Activated CD4-positive, alpha-beta memory T cell treated with anti-CD3 and anti-CD28 coated beads for 36 hours (primary cell): ENCODE data around the gene BDH1. TPM values are rescaled to one million over a fixed set of nuclear protein-coding genes. Genes with fewer than 3 reads are reported as not detected.
"Not testable (repeated sequence)": the region's sequence is repeated elsewhere in the genome, so short reads cannot be mapped to it uniquely, and the experiment has no call there.

Source experiments
- CTCF ChIA-PET: fragments of 350-600 bp; sonication (Branson Sonifier 250); formaldehyde crosslinking; loops from one replicate; lab custom pipeline; 2021; ENCODE audit warnings: antibody characterized with exemption, inconsistent platforms; lab: Charles Lee
- POLR2A ChIA-PET: fragments of 350-600 bp; sonication (Branson Sonifier 250); formaldehyde crosslinking; loops from one replicate; lab custom pipeline; 2021; ENCODE audit warnings: antibody characterized with exemption; lab: Charles Lee
- DNase-seq: peaks from one replicate; pipeline ENCODE4 v3.0.0-alpha.2; 2020
- H3K27ac Mint-ChIP-seq: one replicate; pipeline ENCODE4 v1.8.0; 2021; ENCODE audit warnings: mixed read lengths
- H3K27me3 Mint-ChIP-seq: one replicate; pipeline ENCODE4 v1.8.0; 2021; ENCODE audit warnings: mixed read lengths
- H3K36me3 Mint-ChIP-seq: one replicate; pipeline ENCODE4 v1.8.0; 2021; ENCODE audit warnings: mixed read lengths
- H3K4me1 Mint-ChIP-seq: one replicate; pipeline ENCODE4 v1.8.0; 2021; ENCODE audit warnings: low read depth, mixed read lengths
- H3K4me3 Mint-ChIP-seq: one replicate; pipeline ENCODE4 v1.8.0; 2021; ENCODE audit warnings: mild to moderate bottlenecking, mixed read lengths
- H3K9me3 Mint-ChIP-seq: one replicate; pipeline ENCODE4 v1.8.0; 2021; ENCODE audit warnings: mixed read lengths
- intact Hi-C: fragments of 100-400 bp; cut with micrococcal nuclease; formaldehyde crosslinking; loops from one replicate; pipeline ENCODE4 v1.15.1; 2023
- total RNA-seq, 2 experiments: library from RNA; stranded (reverse); gene quantifications; one replicate each; pipeline ENCODE4 v1.2.3, GENCODE V29; 2021

Gene BDH1
- total RNA-seq, 2 experiments from 2014 or later, result 86.6 to 90.5 TPM

DNA sequence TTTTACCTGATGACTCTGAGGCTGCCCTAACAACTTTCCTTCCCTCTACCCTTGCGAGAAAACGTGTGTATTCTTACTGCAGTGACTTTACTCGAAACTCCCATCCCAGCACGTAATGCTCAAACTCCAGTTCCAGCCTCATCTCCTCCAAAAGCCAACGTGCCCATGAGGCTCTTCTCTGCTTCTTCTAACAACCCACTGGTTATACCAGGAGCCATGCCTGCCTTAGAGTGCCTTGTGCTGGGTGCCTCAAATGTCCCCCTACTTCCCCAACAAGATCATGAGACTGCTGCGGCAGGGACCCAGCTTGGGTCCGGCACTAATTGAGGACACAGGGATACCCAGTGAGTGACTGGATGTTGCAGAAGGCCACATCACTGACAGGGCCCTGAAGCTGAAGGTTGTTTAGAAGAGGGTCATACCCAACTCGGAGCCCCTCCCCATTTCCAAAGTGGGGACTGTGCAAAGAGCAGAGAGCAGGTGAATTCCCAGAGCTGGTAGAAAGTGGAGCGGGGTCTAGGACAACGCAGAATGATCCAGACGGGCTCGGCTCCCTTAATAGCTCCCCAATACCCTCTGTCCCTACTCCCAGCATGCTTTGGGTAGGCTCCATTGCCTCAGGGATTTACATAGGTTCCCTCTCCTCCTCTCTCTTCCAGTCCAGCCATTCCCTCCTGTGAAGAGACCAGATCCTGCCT lies 71.4 kb downstream of the BDH1 start:
- H3K4me1 Mint-ChIP-seq, result no peaks in the 10 kb centered on the region
- ChIA-PET CTCF (interaction anchor here (1.1 to 1.6 kb wide), 2 partner anchors 18 to 228 kb away, joined by 3 to 6 read pairs; no protein-coding TSS in a partner anchor), POLR2A (no interaction called here)
- no peaks in the 10 kb centered on the region for H3K9me3 Mint-ChIP-seq
- H3K27me3 Mint-ChIP-seq, result peaks cover 5% of the 10 kb centered on the region
- H3K27ac Mint-ChIP-seq, result no peak overlapping the region
- DNase-seq, result no peak
- H3K36me3 Mint-ChIP-seq, result no peaks in the 10 kb centered on the region
- intact Hi-C loops, result no loop called here
- H3K4me3 Mint-ChIP-seq, result no peak overlapping the region

DNA sequence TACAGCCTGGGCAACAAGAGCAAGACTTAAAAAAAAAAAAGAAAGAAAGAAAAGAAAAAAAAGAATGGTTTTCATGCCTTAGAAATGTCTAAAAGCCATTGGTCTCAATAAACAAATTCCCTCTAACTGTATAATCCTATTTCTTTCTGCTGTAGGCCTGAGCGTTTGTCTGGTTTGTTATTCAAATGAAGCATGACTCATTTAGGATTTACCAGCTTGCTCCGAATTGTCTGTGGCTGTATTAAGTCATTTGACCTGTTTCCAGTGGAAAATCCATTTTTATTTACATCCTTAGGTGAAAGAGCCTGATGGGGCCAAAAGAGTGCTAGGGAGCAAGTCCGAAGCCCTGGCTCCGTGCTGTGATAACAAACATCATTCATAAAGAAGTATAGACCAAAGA lies 73.8 kb downstream of the BDH1 start:
- Mint-ChIP-seq H3K9me3 (no peaks in the 10 kb centered on the region), H3K36me3 (no peaks in the 10 kb centered on the region), H3K27ac (no peak overlapping the region), H3K27me3 (peaks cover 8% of the 10 kb centered on the region), H3K4me1 (no peaks in the 10 kb centered on the region), H3K4me3 (no peak overlapping the region)
- CTCF ChIA-PET, result no interaction called here
- intact Hi-C loops, result no loop called here
- DNase-seq, result no peak
- POLR2A ChIA-PET, result no interaction called here

DNA sequence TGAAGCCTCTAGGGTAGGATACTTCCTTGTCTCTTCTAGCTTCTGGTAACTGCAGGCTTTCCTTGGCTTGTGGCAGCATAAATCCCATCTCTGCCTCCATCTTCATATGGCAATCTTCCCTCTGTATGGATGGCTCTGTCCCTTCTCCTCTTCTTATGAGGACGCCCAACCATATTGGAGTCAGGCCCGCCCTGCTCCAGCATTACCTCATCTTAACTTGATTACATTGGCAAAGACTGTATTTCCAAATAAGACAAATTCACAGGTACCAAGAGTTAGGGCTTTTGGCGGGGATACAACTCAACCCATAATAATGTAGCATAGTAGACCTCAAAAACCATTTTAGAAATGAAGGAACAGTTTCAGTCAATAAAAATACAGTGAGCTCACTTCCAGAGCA lies 75.4 kb downstream of the BDH1 start:
- POLR2A ChIA-PET, result no interaction called here
- Mint-ChIP-seq H3K9me3 (no peaks in the 10 kb centered on the region), H3K36me3 (no peaks in the 10 kb centered on the region), H3K4me1 (no peaks in the 10 kb centered on the region), H3K4me3 (no peak overlapping the region), H3K27me3 (peaks cover 13% of the 10 kb centered on the region), H3K27ac (no peak overlapping the region)
- CTCF ChIA-PET, result no interaction called here
- no peak for DNase-seq
- intact Hi-C loops, result no loop called here

DNA sequence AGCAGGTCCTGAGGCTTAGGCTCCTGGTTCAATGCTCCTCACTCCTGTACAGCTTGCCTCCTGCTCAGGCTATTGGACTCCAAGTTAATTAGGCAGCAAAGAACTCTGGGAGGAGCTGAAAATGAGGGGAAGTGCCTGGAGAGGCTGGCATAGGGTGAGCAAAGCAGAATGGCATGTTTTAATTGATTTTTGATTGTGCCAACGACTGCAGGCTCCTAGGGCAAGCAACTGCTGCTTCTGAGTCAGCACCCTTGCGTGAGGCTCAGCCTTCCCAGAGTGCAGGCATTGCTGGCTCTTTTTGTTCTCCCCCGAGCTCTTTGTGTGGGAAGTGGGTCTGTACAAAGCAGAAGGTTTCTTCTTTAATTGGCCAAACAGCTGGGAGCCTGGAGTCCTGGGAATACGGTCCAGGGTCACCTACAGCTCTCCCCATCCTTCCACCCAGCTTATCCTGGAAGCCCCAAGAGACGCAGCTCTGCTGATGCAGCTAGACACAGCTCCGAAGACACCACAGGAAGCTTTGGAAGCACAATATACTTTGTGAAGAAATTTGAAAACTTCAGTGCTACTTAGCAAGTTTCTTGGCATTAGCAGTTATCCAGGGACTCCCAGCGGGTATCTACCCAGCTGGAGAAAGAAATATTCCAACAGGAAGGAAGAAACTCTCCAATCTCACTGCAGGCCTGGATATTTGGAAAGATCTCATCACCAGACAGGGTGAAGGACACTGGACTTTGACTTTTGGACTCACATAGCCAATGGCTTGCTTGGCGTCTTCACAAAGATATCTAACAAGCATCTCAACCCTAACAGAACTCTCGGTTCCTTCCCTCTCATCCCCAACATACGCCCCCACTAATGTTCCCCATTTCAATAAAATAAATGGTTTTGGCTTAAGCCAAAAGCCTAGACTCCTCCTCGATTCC lies 76.8 kb downstream of the BDH1 start:
- no peak overlapping the region for H3K27ac Mint-ChIP-seq
- CTCF ChIA-PET, result no interaction called here

DNA sequence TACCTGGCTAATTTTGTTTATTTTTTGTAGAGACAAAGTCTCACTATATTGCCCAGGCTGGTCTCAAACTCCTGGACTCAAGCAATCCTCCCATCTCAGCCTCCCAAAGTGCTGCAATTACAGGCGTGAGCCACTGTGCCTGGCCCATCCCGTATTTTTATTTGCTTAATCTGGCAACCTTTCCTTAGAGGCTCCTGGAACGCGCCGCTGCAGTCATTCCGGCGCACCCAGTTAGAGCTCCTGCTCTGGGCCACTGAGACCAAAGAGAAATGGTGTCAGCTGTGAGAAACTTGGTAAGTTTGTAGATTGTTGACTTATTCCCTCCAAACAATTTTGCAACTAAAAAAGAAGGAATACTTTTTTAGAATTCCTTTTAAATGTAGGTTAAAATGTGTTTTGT lies 78.0 kb downstream of the BDH1 start:
- POLR2A ChIA-PET, DNase-seq, H3K27ac Mint-ChIP-seq, H3K36me3 Mint-ChIP-seq, H3K4me3 Mint-ChIP-seq, intact Hi-C loops, H3K9me3 Mint-ChIP-seq, H3K4me1 Mint-ChIP-seq: not testable (repeated sequence)
- H3K27me3 Mint-ChIP-seq, result peaks cover 18% of the 10 kb centered on the region
- CTCF ChIA-PET, result interaction anchor here (0.6 kb wide), 1 partner anchor 37 kb away, joined by 3 read pairs; no protein-coding TSS in a partner anchor

More for the DNA sequence above, 76.8 kb downstream of the BDH1 start:
- Mint-ChIP-seq H3K36me3 (no peaks in the 10 kb centered on the region), H3K9me3 (no peaks in the 10 kb centered on the region), H3K4me3 (no peak overlapping the region), H3K4me1 (no peaks in the 10 kb centered on the region), H3K27me3 (peaks cover 16% of the 10 kb centered on the region)
- POLR2A ChIA-PET, result no interaction called here
- DNase-seq, result no peak
- intact Hi-C loops, result no loop called here

DNA sequence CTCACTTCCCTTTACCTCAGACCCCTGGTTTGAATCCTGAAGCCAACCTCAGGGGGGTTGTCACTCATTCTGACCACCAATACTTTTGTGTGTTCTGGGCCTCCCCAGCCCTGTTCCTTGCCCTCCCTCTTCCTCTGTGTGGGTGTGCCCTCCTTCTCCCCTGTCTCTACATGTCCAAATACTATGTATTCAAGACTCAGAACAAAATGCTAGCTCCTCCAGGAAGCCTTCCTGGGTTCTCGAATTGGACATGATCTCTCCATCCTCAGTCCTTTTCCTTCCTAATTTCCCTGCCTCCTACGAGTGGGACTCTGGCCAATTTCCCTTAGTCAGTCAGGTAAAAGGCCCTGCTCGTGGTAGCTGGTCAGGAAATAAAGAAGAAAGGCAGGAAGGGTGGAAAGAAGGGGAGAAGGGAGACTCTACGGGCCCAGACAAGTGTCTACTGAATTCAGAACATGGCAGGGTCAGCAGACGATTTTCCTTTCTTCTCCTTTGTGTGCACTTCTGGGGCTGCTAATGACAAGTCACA lies 79.7 kb downstream of the BDH1 start:
- ChIA-PET CTCF (no interaction called here), POLR2A (no interaction called here)
- Mint-ChIP-seq H3K27ac (no peak overlapping the region), H3K4me3 (no peak overlapping the region), H3K9me3 (no peaks in the 10 kb centered on the region), H3K4me1 (no peaks in the 10 kb centered on the region), H3K27me3 (peaks cover 23% of the 10 kb centered on the region), H3K36me3 (no peaks in the 10 kb centered on the region)
- DNase-seq, result no peak
- intact Hi-C loops, result no loop called here

DNA sequence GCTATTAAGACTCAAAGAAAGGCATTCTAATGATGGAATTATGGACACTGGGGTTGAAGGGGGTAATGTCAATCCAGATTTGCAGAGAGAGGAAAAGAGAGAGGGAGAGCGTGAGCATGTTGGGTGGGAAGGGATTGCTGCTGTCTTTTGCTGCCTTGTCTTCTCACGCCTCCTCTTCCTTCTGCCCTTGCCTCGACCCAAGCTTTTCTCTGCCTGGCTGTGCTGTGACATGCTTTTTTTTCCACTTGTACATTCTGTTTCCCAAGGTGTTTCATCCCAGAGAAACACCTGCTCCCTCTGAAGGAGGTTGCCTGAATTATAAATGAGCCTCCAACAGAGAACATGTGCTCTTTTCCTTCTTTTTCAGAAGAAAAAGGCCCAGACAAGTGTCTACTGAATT lies 80.3 kb downstream of the BDH1 start:
- POLR2A ChIA-PET, result no interaction called here
- no peak for DNase-seq
- Mint-ChIP-seq H3K4me1 (no peaks in the 10 kb centered on the region), H3K36me3 (no peaks in the 10 kb centered on the region), H3K9me3 (no peaks in the 10 kb centered on the region), H3K27me3 (peaks cover 27% of the 10 kb centered on the region), H3K27ac (no peak overlapping the region), H3K4me3 (no peak overlapping the region)
- CTCF ChIA-PET, result no interaction called here
- intact Hi-C loops, result no loop called here

DNA sequence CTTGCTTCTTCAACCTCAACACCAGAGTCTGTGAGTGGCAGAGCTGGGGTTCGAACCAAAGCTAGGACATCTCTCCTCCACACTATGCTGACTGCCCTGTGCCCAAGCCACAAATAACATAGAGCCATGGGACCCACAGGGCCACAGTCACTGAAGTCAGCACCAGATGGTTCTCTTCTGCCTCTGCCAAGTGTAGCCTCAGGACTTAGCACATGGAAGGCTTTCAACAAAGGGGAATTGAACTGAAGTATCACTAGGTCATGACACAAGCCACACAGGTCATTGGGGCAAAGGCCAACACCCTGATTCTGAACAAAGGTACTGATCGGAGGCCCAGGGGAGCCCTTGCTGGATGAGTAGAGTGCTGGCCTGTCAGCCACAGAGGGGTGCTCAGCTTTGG lies 83.6 kb downstream of the BDH1 start:
- H3K27ac Mint-ChIP-seq, result no peak overlapping the region
- CTCF ChIA-PET, result interaction anchor here (0.6 to 1.0 kb wide), 2 partner anchors 30 to 177 kb away, joined by 3 to 4 read pairs; no protein-coding TSS in a partner anchor
- H3K9me3 Mint-ChIP-seq, result no peaks in the 10 kb centered on the region
- POLR2A ChIA-PET, result no interaction called here
- no peak overlapping the region for H3K4me3 Mint-ChIP-seq
- no peaks in the 10 kb centered on the region for H3K36me3 Mint-ChIP-seq
- intact Hi-C loops, result no loop called here
- no peak for DNase-seq
- H3K27me3 Mint-ChIP-seq, result peaks cover 43% of the 10 kb centered on the region
- H3K4me1 Mint-ChIP-seq, result no peaks in the 10 kb centered on the region

DNA sequence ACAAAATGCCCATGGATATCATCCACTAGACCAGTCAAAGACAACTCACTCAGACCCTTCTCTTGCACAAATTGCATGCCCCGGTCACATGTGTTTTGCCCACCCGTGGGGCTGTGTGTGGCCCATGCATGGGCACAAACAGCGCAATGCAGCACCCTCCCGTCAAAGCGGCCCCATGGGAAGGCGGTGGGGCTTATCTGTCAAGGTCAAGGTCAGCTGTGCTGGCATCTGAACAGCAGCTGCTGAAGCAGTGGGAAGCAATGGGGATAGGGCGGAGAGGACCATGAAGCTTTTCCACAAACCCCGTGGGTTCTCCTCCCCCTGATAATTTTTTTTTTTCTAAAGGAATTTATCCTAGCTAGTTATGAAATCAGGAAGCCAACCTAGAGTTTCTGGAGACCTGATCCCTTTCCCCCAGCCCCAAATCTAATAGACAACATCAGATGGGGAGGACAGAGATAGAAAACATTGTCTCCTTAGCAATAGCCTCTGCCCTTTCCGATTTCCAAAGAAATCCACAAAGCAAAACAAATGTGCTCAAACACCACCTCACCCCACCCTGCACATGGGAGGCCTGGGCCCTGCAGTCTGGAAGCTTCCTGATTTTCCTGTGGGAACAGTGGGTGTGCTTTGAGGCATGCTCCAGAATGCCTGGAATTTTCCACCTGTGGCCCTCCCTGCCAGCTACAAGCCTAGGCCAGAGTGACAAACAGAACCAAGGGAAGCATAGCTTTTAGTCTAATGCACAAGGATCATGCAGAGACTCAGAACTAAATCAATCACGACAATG lies 84.4 kb downstream of the BDH1 start:
- Mint-ChIP-seq H3K4me3 (no peak overlapping the region), H3K27ac (no peak overlapping the region), H3K27me3 (peaks cover 46% of the 10 kb centered on the region), H3K36me3 (no peaks in the 10 kb centered on the region), H3K9me3 (no peaks in the 10 kb centered on the region), H3K4me1 (peaks cover under 1% of the 10 kb centered on the region)
- intact Hi-C loops, result no loop called here
- ChIA-PET POLR2A (interaction anchor here (0.6 kb wide), 1 partner anchor 71 kb away, joined by 3 read pairs; no protein-coding TSS in a partner anchor), CTCF (interaction anchor here (1.0 kb wide), 1 partner anchor 31 kb away, joined by 3 read pairs; no protein-coding TSS in a partner anchor)
- no peak for DNase-seq

DNA sequence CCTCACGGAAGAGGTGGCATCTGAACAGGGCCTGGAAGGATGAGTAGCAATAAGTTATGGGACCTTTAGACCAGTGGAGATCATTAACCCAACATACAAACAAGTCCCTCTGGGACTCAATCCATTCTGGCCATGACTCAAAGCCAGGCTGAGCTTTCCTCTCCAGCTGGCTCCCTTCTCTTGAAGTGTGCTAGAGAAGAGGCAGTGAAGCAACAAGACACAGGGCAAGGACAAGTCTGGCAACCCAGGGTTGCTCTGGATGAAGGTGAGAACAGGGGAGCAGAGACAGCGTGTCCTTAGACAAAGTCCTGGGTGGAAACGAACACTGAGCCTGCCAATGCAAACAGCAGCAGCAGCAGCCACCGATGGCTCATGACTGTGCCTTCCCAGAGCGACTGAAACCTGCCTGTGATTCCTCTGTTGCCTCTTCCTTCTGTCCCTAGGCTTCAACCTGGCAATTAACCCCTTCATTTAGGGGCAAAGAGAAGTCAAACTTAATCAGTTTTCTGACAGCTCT lies 86.8 kb downstream of the BDH1 start:
- Mint-ChIP-seq H3K36me3 (no peaks in the 10 kb centered on the region), H3K27ac (no peak overlapping the region), H3K27me3 (peaks cover 49% of the 10 kb centered on the region), H3K4me3 (no peak overlapping the region), H3K4me1 (peaks cover 5% of the 10 kb centered on the region), H3K9me3 (no peaks in the 10 kb centered on the region)
- CTCF ChIA-PET, result interaction anchor here (0.6 kb wide), 1 partner anchor 255 kb away, joined by 5 read pairs; no protein-coding TSS in a partner anchor
- POLR2A ChIA-PET, result no interaction called here
- intact Hi-C loops, result no loop called here
- DNase-seq, result no peak

DNA sequence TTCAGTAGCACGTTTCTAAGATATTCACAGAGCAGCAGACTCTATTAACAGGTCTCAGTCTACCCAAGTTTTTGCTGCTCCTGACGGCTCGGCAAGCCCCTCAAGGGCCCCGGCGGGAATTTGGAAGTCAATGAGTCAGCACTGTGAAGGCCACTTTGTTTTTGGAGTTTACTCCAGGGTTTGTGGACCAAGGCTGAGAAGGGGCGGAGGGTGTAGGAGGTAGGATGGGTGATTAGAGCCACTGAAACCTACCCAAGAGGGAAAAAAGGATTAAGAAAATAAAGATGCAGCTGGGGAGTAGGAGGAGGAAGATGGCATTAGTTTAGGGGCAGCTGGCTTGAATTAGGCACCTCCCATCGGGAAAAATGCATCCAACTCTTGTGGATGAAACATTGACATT lies 87.6 kb downstream of the BDH1 start:
- intact Hi-C loops, result no loop called here
- H3K4me1 Mint-ChIP-seq, result peaks cover 12% of the 10 kb centered on the region
- no peaks in the 10 kb centered on the region for H3K9me3 Mint-ChIP-seq
- no peak overlapping the region for H3K27ac Mint-ChIP-seq
- peaks cover 48% of the 10 kb centered on the region for H3K27me3 Mint-ChIP-seq
- POLR2A ChIA-PET, result no interaction called here
- H3K36me3 Mint-ChIP-seq, result no peaks in the 10 kb centered on the region
- H3K4me3 Mint-ChIP-seq, result no peak overlapping the region
- no peak for DNase-seq
- CTCF ChIA-PET, result no interaction called here
